ENCODE measurements around the gene TLR4.
A peak's percentile ranks its signal among the peaks of the same experiment; 100 is the strongest.

Gene TLR4

GRCh38 chr9:117734082-117734481 is 29.9 kb downstream of the TLR4 start:
- DNase-seq (ENCODE audit: low spot score), result no peak
- Histone ChIP-seq H3K27ac (replicated peaks; ENCODE audit: low read length) (no peak overlapping the region), H3K9ac (ENCODE audit: low read depth, low read length, poor library complexity) (no peak overlapping the region), H2BK5ac (ENCODE audit: low read length) (no peak overlapping the region), H3K36me3 (replicated peaks in 1 of 2; ENCODE audit: control insufficient read depth in 2 of 2, insufficient read depth in 2 of 2, low read length in 2 of 2) (no peaks in the 10 kb centered on the region), H3K4ac (ENCODE audit: low read length) (no peak overlapping the region), H4K91ac (ENCODE audit: low read depth, low read length, poor library complexity) (no peak overlapping the region), H3K9me3 (replicated peaks in 1 of 2; ENCODE audit: control insufficient read depth in 2 of 2, insufficient read depth in 1 of 2, low read depth in 1 of 2, low read length in 2 of 2) (no peaks in the 10 kb centered on the region), H3K14ac (ENCODE audit: low read length) (no peak overlapping the region), H2AK5ac (ENCODE audit: low read depth, low read length) (no peak overlapping the region), H3K23ac (ENCODE audit: low read depth, low read length, poor library complexity) (no peak overlapping the region), H3K4me1 (ENCODE audit: control insufficient read depth in 2 of 2, insufficient read depth in 1 of 2, low read depth in 1 of 2, low read length in 2 of 2) (peaks cover 10 to 21% of the 10 kb centered on the region in 2 donors), H4K8ac (ENCODE audit: low read depth, low read length) (no peak overlapping the region), H2BK120ac (ENCODE audit: low read depth, low read length) (no peak overlapping the region), H2BK12ac (ENCODE audit: low read length) (no peak overlapping the region), H3K4me2 (ENCODE audit: insufficient read depth, low read length, poor library complexity, severe bottlenecking) (no peak overlapping the region), H3K4me3 (ENCODE audit: low read length in 2 of 2) (no peak overlapping the region), H2BK15ac (ENCODE audit: low read length) (no peak overlapping the region), H3K27me3 (ENCODE audit: control insufficient read depth in 3 of 3, insufficient read depth in 3 of 3, low read depth in 1 of 3, low read length in 3 of 3) (no peaks in the 10 kb centered on the region), H3K79me1 (ENCODE audit: low read depth, low read length) (no peaks in the 10 kb centered on the region), H3K18ac (ENCODE audit: low read length) (no peak overlapping the region), H2AFZ (ENCODE audit: low read length) (no peak overlapping the region)
- WGBS, 2 donors (ENCODE audit: extremely low coverage in 2 of 2, insufficient read length in 2 of 2, insufficient replicate concordance in 1 of 2), result no CpG with 5 or more reads among the region's 3 CpGs

- Histone ChIP-seq H3K23ac (ENCODE audit: low read depth, low read length, poor library complexity) (no peak overlapping the region), H3K4me1 (ENCODE audit: control insufficient read depth in 2 of 2, insufficient read depth in 1 of 2, low read depth in 1 of 2, low read length in 2 of 2) (peaks cover 13 to 28% of the 10 kb centered on the region in 2 donors), H3K18ac (ENCODE audit: low read length) (no peak overlapping the region), H3K9ac (ENCODE audit: low read depth, low read length, poor library complexity) (no peak overlapping the region), H4K8ac (ENCODE audit: low read depth, low read length) (no peak overlapping the region), H4K91ac (ENCODE audit: low read depth, low read length, poor library complexity) (no peak overlapping the region), H2AFZ (ENCODE audit: low read length) (no peak overlapping the region), H2BK12ac (ENCODE audit: low read length) (no peak overlapping the region), H2BK5ac (ENCODE audit: low read length) (no peak overlapping the region), H2BK120ac (ENCODE audit: low read depth, low read length) (no peak overlapping the region), H3K36me3 (replicated peaks in 1 of 2; ENCODE audit: control insufficient read depth in 2 of 2, insufficient read depth in 2 of 2, low read length in 2 of 2) (no peaks in the 10 kb centered on the region), H3K14ac (ENCODE audit: low read length) (no peak overlapping the region), H3K27me3 (ENCODE audit: control insufficient read depth in 3 of 3, insufficient read depth in 3 of 3, low read depth in 1 of 3, low read length in 3 of 3) (no peaks in the 10 kb centered on the region), H2BK15ac (ENCODE audit: low read length) (no peak overlapping the region), H3K27ac (replicated peaks; ENCODE audit: low read length) (no peak overlapping the region), H3K4me2 (ENCODE audit: insufficient read depth, low read length, poor library complexity, severe bottlenecking) (no peak overlapping the region), H3K4me3 (ENCODE audit: low read length in 2 of 2) (no peak overlapping the region), H3K4ac (ENCODE audit: low read length) (no peak overlapping the region), H3K79me1 (ENCODE audit: low read depth, low read length) (no peaks in the 10 kb centered on the region), H3K9me3 (replicated peaks in 1 of 2; ENCODE audit: control insufficient read depth in 2 of 2, insufficient read depth in 1 of 2, low read depth in 1 of 2, low read length in 2 of 2) (no peaks in the 10 kb centered on the region), H2AK5ac (ENCODE audit: low read depth, low read length) (no peak overlapping the region)
- WGBS, 2 donors (ENCODE audit: extremely low coverage in 2 of 2, insufficient read length in 2 of 2, insufficient replicate concordance in 1 of 2), result no CpG with 5 or more reads among the region's 2 CpGs
- no peak for DNase-seq (ENCODE audit: low spot score)
These were observed 30.5 kb downstream of the TLR4 start for GRCh38 chr9:117734523-117735314.

DNA sequence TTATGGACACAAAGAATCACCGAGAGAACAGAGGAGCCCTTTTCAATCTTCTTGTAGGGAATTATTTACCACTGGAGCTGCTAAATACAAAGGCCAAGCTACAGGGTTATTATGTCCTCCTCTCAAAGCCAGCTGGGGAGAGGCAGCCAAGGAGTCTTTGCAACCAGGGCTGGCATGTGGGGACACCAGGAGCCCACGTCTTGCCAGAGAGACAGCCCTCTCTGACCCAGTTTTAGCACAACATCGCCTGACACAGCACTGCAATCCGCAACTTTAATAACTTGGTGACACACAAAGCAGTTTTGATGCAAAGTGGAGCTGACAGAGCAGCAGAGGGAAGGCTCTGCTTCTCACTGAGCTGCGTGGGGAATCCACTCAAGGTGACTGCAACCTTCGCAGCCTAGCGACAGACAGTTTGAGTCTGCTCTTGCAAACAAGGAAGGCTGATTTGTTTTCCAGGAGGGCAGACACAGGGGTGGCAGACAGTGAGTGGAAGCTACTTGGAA is 33.6 kb downstream of the TLR4 start:
- Histone ChIP-seq H2BK5ac (ENCODE audit: low read length) (no peak overlapping the region), H3K4ac (ENCODE audit: low read length) (no peak overlapping the region), H3K23ac (ENCODE audit: low read depth, low read length, poor library complexity) (no peak overlapping the region), H2AK5ac (ENCODE audit: low read depth, low read length) (no peak overlapping the region), H2BK120ac (ENCODE audit: low read depth, low read length) (no peak overlapping the region), H3K4me3 (ENCODE audit: low read length in 2 of 2) (no peak overlapping the region), H3K36me3 (replicated peaks in 1 of 2; ENCODE audit: control insufficient read depth in 2 of 2, insufficient read depth in 2 of 2, low read length in 2 of 2) (no peaks in the 10 kb centered on the region), H2BK12ac (ENCODE audit: low read length) (no peak overlapping the region), H4K91ac (ENCODE audit: low read depth, low read length, poor library complexity) (no peak overlapping the region), H3K27me3 (ENCODE audit: control insufficient read depth in 3 of 3, insufficient read depth in 3 of 3, low read depth in 1 of 3, low read length in 3 of 3) (no peaks in the 10 kb centered on the region), H3K4me2 (ENCODE audit: insufficient read depth, low read length, poor library complexity, severe bottlenecking) (no peak overlapping the region), H4K8ac (ENCODE audit: low read depth, low read length) (no peak overlapping the region), H3K9me3 (replicated peaks in 1 of 2; ENCODE audit: control insufficient read depth in 2 of 2, insufficient read depth in 1 of 2, low read depth in 1 of 2, low read length in 2 of 2) (no peaks in the 10 kb centered on the region), H3K27ac (replicated peaks; ENCODE audit: low read length) (peak overlapping the region; percentile 17), H3K9ac (ENCODE audit: low read depth, low read length, poor library complexity) (no peak overlapping the region), H3K4me1 (ENCODE audit: control insufficient read depth in 2 of 2, insufficient read depth in 1 of 2, low read depth in 1 of 2, low read length in 2 of 2) (peaks cover 15 to 43% of the 10 kb centered on the region in 2 donors), H3K79me1 (ENCODE audit: low read depth, low read length) (no peaks in the 10 kb centered on the region), H3K14ac (ENCODE audit: low read length) (no peak overlapping the region), H2BK15ac (ENCODE audit: low read length) (no peak overlapping the region), H3K18ac (ENCODE audit: low read length) (no peak overlapping the region), H2AFZ (ENCODE audit: low read length) (no peak overlapping the region)
- WGBS, 2 donors (ENCODE audit: extremely low coverage in 2 of 2, insufficient read length in 2 of 2, insufficient replicate concordance in 1 of 2), result no CpG with 5 or more reads among the region's 7 CpGs
- DNase-seq (ENCODE audit: low spot score), result no peak

GRCh38 chr9:117739206-117739605 is 35.0 kb downstream of the TLR4 start:
- no peak overlapping the region for H2BK12ac ChIP-seq (ENCODE audit: low read length)

More at GRCh38 chr9:117739206-117739605, 35.0 kb downstream of the TLR4 start:
- no peak overlapping the region for H4K91ac ChIP-seq (ENCODE audit: low read depth, low read length, poor library complexity)
- no peak overlapping the region for H3K27ac ChIP-seq (replicated peaks; ENCODE audit: low read length)
- DNase-seq (ENCODE audit: low spot score), result no peak
- peaks cover 15 to 42% of the 10 kb centered on the region in 2 donors for H3K4me1 ChIP-seq (ENCODE audit: control insufficient read depth in 2 of 2, insufficient read depth in 1 of 2, low read depth in 1 of 2, low read length in 2 of 2)
- no peaks in the 10 kb centered on the region for H3K27me3 ChIP-seq (ENCODE audit: control insufficient read depth in 3 of 3, insufficient read depth in 3 of 3, low read depth in 1 of 3, low read length in 3 of 3)
- WGBS, 2 donors (ENCODE audit: extremely low coverage in 2 of 2, insufficient read length in 2 of 2, insufficient replicate concordance in 1 of 2), result no CpG with 5 or more reads among the region's 10 CpGs
- H3K4me2 ChIP-seq (ENCODE audit: insufficient read depth, low read length, poor library complexity, severe bottlenecking), result no peak overlapping the region
- no peak overlapping the region for H3K4ac ChIP-seq (ENCODE audit: low read length)
- no peak overlapping the region for H3K23ac ChIP-seq (ENCODE audit: low read depth, low read length, poor library complexity)
- peak overlapping the region; percentile 42 for H2AFZ ChIP-seq (ENCODE audit: low read length)
- no peak overlapping the region for H2BK120ac ChIP-seq (ENCODE audit: low read depth, low read length)
- no peak overlapping the region for H2BK15ac ChIP-seq (ENCODE audit: low read length)
- H2AK5ac ChIP-seq (ENCODE audit: low read depth, low read length), result no peak overlapping the region
- H2BK5ac ChIP-seq (ENCODE audit: low read length), result no peak overlapping the region
- no peak overlapping the region for H3K18ac ChIP-seq (ENCODE audit: low read length)
- H3K79me1 ChIP-seq (ENCODE audit: low read depth, low read length), result no peaks in the 10 kb centered on the region
- no peak overlapping the region for H3K14ac ChIP-seq (ENCODE audit: low read length)
- no peak overlapping the region for H3K9ac ChIP-seq (ENCODE audit: low read depth, low read length, poor library complexity)
- H4K8ac ChIP-seq (ENCODE audit: low read depth, low read length), result no peak overlapping the region
- H3K36me3 ChIP-seq (replicated peaks in 1 of 2; ENCODE audit: control insufficient read depth in 2 of 2, insufficient read depth in 2 of 2, low read length in 2 of 2), result no peaks in the 10 kb centered on the region
- H3K9me3 ChIP-seq (replicated peaks in 1 of 2; ENCODE audit: control insufficient read depth in 2 of 2, insufficient read depth in 1 of 2, low read depth in 1 of 2, low read length in 2 of 2), result no peaks in the 10 kb centered on the region
- peak overlapping the region in 1 of 2 donors; percentile 5 for H3K4me3 ChIP-seq (ENCODE audit: low read length in 2 of 2)

All from neuronal stem cell (in vitro differentiated cells).